HG02610 (cell line): ENCODE results near the gene TFEB.

Experiments used
- ATAC-seq: cut with Tn5 transposase; IDR thresholded peaks from one replicate; pipeline ENCODE4 v1.9.1; 2021; ENCODE audit warnings: mild to moderate bottlenecking, moderate library complexity; ENCODE audit not compliant: unreplicated experiment

TFEB gene

GRCh38 chr6:41655176-41655575, 80.2 kb downstream of the TFEB start:
- no peak for ATAC-seq

DNA sequence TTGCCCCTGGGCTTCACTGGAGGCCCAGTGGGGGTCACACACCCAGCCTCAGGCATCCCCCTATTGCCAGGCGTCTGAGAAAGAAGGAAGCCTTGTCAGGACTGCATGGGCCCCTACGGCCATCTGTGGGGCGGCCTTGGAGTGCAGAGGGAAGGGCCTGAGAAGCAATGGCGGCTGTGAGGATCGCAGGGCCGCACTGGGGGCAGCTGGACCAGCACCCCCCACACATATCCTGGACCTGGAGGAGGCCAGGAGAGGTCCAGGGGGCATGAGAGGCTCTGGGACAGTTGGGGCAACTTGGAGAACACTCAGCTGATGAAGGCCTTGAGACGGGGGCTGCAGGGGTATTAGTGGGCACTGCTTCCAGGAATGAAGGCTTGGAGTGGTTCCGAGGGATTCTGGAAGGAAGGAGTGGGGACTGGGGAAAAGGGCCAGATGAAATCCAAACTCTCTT, 80.7 kb downstream of the TFEB start:
- ATAC-seq = no peak

GRCh38 chr6:41654151-41654697, 81.2 kb downstream of the TFEB start:
- ATAC-seq = no peak

- ATAC-seq = no peak
Measured at GRCh38 chr6:41653691-41654090, 81.7 kb downstream of the TFEB start.

- no peak for ATAC-seq
Measured at GRCh38 chr6:41652866-41653652, 82.3 kb downstream of the TFEB start.

DNA sequence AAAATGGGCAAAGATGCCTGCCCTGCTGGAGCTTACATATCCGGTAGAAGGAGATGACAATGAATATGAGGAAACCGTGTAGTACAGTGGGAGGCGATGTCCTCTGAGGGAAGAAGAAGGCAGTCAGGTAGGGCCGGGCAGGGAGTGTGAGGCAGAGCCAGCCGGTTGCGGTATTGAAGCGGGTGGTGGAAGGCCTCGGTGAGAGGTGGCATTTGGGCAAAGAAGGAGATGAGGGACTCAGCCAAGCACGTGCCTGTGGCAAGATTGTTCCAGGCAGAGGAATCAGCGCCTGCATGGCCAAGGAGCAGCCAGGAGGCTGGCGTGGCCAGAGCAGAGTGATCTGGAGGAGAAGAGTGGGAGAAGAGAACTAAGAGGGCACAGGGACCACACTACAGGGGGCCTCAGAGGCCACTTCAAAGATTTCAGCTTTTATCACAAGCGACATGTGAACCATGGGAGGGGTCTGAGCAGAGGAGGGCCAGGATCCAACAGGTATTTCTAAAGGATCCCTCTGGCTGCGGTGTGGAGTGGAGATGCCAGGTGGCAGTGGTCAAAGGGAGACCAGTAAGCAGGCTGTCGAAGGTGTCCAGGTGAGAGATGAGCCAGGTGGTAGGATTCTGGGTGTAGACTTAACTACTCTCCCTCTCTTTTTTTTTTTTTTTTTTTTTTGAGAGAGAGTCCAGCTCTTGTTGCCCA, 83.3 kb downstream of the TFEB start:
- no peak for ATAC-seq

GRCh38 chr6:41651246-41651961, 84.0 kb downstream of the TFEB start:
- no peak for ATAC-seq

DNA sequence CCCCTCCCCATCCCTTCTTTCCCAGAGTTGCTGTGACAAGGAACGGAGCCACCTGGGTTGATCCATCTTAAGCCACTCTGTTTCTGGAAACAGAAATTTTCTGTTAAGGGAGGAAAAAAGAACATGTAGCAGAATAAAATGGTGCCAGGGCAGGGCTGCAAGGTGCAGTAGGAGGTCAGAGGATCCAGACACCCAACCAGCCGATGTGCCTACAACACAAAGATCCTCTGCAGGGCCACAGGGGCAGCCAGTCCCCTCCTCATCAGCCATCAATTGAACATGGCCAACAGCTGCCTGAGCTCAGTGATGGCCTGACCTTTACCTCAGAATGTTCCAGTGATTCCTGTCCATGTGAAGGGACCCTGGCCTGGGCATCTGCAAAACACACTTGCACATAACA, 85.3 kb downstream of the TFEB start:
- no peak for ATAC-seq

DNA sequence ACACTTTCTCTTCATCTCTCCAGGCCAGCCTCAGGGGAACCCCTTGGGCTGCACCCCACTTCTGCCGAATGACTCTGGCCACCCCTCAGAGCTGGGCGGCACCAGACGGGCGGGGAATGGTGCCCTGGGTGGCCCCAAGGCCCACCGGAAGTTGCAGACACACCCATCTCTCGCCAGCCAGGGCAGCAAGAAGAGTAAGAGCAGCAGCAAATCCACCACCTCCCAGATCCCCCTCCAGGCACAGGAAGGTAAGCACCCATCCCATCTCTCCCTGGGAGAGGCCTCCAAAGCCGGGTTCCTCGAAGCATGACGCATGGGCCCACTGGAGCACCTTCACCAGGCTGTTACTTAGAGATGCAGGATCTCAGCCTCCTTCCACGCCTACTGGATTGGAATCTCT, 85.8 kb downstream of the TFEB start:
- no peak for ATAC-seq

DNA sequence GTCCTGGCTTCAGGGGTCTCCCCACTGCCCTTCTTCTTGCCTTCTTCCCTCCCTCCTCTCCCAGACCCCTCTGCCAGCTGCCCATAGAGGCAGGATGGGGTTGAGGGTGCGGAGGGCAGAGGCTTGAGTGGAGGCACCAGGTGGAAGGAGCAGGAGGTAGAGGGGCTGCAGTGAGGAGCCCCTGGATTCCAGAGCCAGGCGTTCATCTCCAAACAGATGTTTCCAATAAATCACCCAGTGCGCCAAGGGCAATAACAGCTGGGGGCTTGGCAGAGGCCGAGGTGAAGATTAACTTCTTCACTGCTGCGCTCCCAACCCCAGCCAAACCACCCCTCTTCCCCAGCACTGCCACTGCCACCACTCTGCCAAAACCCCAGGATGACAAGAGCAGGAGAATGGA, 86.5 kb downstream of the TFEB start:
- ATAC-seq = no peak

GRCh38 chr6:41648070-41648585, 87.3 kb downstream of the TFEB start:
- no peak for ATAC-seq

DNA sequence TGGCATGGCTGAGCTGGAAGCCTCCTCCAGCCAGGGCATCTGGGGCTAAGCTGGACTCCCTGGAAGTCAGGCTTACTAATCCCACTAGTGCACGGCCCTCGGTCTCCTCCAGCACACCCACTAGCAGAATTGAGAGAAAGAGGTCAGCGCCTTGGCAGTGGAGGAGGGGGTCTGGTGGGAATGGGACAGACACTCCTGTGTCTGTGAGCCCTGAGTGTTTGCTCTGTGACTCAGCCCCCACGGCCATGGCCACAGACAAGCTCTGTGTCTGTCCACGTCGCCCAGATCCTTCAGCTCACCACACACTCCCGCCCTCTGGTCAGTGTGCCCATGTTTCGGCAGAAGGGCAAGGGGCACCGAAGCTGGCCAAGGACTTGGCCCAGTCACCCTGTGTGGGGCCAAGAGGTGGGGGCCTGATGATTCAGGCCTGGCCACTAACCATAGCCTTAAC, 88.3 kb downstream of the TFEB start:
- ATAC-seq = no peak

GRCh38 chr6:41646026-41646795, 89.2 kb downstream of the TFEB start:
- no peak for ATAC-seq

GRCh38 chr6:41645007-41645618, 90.3 kb downstream of the TFEB start:
- no peak for ATAC-seq

GRCh38 chr6:41644297-41644879, 91.0 kb downstream of the TFEB start:
- no peak for ATAC-seq

DNA sequence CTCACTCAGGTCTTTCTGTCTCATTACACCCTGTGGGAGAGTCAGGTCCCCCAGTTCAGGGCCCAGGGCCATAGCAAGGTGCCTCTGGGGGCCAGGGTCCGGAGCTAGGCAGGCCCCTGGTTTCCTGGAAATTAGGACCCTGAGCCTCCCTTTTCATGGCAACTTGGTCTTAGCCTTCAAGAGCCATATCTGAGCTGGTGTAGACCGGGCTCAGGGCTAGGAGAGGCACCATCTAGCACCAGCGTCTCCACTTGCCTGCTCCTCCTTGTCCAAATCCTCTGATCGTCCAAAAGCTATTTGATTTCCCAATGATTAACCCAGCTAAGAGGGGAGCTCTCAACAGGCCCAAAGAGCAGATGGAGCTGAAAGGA, 91.5 kb downstream of the TFEB start:
- ATAC-seq = no peak

DNA sequence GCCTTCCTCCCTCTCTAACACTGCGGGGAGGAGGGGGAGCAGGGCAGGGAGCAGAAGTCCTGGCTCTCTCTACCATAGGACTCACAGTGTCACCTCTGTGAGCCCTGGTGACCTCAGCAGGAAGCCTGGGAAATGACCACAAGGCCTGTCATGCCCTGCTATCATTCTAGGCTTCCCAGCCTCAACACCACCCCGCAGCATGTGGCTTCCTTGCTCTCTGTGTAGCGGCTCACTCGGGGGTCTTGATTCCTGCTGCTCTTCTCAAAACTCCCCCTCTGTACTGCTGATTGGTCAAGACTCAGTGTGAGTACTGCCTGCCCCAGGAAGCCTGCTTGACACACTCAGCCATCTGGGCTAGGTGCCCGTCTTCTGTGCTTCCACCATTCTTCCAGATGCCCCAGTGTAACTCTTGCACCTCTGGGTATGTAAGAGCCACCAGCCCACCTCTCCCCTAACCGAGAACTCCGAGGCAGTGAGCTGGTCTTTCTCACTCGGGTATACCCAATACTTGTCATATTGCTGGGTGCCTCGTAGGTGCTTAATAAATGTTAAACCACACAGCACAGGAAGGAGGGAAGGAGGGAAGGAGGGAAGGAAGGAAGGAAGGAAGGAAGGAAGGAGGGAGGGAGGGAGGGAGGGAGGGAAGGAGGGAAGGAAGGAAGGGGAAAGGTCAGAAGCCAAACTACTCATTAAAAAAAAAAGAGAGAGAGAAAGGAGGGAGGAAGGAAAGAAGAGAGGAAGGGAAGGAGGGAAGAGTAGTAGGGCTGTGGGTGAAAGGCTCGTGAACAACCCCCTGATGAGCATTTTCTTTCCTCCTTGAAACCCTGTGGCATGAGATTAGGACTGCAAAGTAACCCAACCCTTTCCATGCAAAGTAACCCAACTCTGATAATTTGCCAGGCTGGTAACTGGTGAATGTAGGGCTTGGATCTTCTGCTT, 92.2 kb downstream of the TFEB start:
- ATAC-seq = no peak

- no peak for ATAC-seq
Measured at GRCh38 chr6:41642090-41642959, 93.1 kb downstream of the TFEB start.
